ENCODE data around the gene RNF113B. TPM values are rescaled to one million over a fixed set of nuclear protein-coding genes. Genes with fewer than 3 reads are reported as not detected.

RNF113B gene
- polyA plus RNA-seq, 2 of the 4 experiments (the other 2 are of a cell fraction): not detected

DNA sequence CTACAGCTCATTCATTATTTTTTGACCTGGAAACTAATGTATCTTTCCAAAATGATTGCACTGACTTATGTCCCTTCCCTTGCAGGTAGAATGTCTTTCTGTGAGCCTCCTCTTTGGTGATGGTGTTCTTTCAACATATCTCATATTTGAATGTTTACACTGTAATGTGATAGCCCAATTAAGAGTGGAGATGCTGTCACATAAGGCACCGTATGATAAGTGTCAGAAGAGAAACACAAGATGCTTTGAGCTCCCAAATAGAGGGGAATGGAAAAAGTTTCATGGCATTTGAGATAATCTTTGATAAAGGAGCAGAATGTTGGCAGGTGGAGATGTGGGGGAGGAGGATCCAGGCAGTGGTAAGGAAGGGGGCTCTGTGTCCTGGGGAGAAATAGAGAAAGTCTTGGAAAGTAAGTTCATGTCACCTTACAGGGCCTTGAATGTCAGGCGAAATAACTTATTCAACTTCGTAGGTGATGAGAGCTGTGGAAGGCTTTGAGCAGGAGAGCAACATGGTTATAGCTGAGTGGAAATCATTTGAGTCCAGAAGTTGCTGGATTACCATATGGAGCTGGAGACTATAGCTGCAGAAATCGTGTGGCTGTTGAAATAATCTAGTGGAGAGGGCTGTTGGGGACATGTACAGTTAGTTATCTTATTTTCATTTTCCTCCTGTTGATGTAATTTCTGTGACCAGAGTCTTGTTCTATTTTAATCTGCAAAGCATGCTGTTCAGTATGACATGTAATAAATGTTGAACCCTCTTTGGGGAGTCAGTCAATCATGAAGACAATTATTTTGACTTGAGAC lies 10.3 kb upstream of the RNF113B start:
- POLR2A ChIA-PET: no interaction called here
- Histone ChIP-seq H3K4me3 (no peak overlapping the region), H3K4me1 (0 out of 3 replicates have a peak, but pooled peaks cover 4% of the 10 kb centered on the region), H3K4me2 (no peak overlapping the region), H3K9me3 (no peaks in the 10 kb centered on the region), H3K27ac (no peak overlapping the region)
- WGBS (ENCODE audit: missing lambda C conversion rate): 71% methylated on average over 4 of the region's 4 CpGs
- no peak for DNase-seq (ENCODE audit: low read depth in 1 of 2, low spot score in 1 of 2)
- CTCF ChIA-PET: no interaction called here
- FAIRE-seq: no peak
- TF ChIP-seq, protein P1, sequence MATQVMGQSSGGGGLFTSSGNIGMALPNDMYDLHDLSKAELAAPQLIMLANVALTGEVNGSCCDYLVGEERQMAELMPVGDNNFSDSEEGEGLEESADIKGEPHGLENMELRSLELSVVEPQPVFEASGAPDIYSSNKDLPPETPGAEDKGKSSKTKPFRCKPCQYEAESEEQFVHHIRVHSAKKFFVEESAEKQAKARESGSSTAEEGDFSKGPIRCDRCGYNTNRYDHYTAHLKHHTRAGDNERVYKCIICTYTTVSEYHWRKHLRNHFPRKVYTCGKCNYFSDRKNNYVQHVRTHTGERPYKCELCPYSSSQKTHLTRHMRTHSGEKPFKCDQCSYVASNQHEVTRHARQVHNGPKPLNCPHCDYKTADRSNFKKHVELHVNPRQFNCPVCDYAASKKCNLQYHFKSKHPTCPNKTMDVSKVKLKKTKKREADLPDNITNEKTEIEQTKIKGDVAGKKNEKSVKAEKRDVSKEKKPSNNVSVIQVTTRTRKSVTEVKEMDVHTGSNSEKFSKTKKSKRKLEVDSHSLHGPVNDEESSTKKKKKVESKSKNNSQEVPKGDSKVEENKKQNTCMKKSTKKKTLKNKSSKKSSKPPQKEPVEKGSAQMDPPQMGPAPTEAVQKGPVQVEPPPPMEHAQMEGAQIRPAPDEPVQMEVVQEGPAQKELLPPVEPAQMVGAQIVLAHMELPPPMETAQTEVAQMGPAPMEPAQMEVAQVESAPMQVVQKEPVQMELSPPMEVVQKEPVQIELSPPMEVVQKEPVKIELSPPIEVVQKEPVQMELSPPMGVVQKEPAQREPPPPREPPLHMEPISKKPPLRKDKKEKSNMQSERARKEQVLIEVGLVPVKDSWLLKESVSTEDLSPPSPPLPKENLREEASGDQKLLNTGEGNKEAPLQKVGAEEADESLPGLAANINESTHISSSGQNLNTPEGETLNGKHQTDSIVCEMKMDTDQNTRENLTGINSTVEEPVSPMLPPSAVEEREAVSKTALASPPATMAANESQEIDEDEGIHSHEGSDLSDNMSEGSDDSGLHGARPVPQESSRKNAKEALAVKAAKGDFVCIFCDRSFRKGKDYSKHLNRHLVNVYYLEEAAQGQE (IDR thresholded peaks at IDR 0.05): no peak
- TF ChIP-seq, protein P2, sequence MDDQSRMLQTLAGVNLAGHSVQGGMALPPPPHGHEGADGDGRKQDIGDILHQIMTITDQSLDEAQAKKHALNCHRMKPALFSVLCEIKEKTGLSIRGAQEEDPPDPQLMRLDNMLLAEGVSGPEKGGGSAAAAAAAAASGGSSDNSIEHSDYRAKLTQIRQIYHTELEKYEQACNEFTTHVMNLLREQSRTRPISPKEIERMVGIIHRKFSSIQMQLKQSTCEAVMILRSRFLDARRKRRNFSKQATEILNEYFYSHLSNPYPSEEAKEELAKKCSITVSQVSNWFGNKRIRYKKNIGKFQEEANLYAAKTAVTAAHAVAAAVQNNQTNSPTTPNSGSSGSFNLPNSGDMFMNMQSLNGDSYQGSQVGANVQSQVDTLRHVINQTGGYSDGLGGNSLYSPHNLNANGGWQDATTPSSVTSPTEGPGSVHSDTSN (IDR thresholded peaks at IDR 0.05): no peak
- TF ChIP-seq POLR2A (IDR thresholded peaks at IDR 0.05; ENCODE audit: low read length) (no peak), FOSL2 (IDR thresholded peaks at IDR 0.05) (no peak), FOSL2 (CRISPR knock-in tag; IDR thresholded peaks at IDR 0.05) (no peak), GATA3 (IDR thresholded peaks at IDR 0.05; ENCODE audit: borderline replicate concordance) (no peak), HDAC2 (IDR thresholded peaks at IDR 0.05) (no peak), EHMT2 (IDR thresholded peaks at IDR 0.05; ENCODE audit: low read depth) (no peak), ZFP36 (IDR thresholded peaks at IDR 0.05; ENCODE audit: borderline replicate concordance, partially characterized antibody) (no peak), RNF2 (IDR thresholded peaks at IDR 0.05; ENCODE audit: borderline replicate concordance, low read depth) (no peak), ZC3H11A (IDR thresholded peaks at IDR 0.05) (no peak), ZNF302 (CRISPR knock-in tag; IDR thresholded peaks at IDR 0.05) (no peak), KDM1A (IDR thresholded peaks at IDR 0.05; ENCODE audit: low read depth) (no peak), CHD2 (IDR thresholded peaks at IDR 0.05; ENCODE audit: low read length, partially characterized antibody) (no peak)
- TF ChIP-seq, protein P3, sequence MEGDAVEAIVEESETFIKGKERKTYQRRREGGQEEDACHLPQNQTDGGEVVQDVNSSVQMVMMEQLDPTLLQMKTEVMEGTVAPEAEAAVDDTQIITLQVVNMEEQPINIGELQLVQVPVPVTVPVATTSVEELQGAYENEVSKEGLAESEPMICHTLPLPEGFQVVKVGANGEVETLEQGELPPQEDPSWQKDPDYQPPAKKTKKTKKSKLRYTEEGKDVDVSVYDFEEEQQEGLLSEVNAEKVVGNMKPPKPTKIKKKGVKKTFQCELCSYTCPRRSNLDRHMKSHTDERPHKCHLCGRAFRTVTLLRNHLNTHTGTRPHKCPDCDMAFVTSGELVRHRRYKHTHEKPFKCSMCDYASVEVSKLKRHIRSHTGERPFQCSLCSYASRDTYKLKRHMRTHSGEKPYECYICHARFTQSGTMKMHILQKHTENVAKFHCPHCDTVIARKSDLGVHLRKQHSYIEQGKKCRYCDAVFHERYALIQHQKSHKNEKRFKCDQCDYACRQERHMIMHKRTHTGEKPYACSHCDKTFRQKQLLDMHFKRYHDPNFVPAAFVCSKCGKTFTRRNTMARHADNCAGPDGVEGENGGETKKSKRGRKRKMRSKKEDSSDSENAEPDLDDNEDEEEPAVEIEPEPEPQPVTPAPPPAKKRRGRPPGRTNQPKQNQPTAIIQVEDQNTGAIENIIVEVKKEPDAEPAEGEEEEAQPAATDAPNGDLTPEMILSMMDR (IDR thresholded peaks at IDR 0.05): no peak
- TF ChIP-seq, protein P4, sequence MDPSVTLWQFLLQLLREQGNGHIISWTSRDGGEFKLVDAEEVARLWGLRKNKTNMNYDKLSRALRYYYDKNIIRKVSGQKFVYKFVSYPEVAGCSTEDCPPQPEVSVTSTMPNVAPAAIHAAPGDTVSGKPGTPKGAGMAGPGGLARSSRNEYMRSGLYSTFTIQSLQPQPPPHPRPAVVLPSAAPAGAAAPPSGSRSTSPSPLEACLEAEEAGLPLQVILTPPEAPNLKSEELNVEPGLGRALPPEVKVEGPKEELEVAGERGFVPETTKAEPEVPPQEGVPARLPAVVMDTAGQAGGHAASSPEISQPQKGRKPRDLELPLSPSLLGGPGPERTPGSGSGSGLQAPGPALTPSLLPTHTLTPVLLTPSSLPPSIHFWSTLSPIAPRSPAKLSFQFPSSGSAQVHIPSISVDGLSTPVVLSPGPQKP (IDR thresholded peaks at IDR 0.05; ENCODE audit: low read depth, low read length): no peak
- TF ChIP-seq, protein P5, sequence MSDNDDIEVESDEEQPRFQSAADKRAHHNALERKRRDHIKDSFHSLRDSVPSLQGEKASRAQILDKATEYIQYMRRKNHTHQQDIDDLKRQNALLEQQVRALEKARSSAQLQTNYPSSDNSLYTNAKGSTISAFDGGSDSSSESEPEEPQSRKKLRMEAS (IDR thresholded peaks at IDR 0.05): no peak
- no peak for ATAC-seq

DNA sequence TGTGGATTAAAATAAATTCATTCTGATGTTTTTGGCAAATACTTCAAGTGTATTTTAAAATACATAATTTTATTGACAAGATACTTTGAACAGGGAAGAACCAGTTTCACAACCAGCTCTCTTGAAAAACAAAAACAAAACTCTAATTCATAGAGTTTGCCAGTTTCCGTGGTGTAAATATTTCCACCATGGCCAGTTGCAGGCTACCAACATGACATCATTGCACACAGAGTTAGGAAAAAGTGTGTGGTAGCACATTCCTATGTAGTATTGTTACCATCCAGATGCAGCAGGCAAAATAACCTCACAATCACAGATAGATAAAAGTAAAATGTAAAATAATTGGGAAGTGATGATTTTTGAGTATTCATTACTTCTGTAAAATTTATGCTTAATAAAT lies 7.7 kb upstream of the RNF113B start:
- 84% methylated on average over 1 of the region's 1 CpG for WGBS (ENCODE audit: missing lambda C conversion rate)
- Histone ChIP-seq H3K4me3 (no peak overlapping the region), H3K27ac (no peak overlapping the region), H3K9me3 (no peaks in the 10 kb centered on the region), H3K4me1 (0 out of 3 replicates have a peak, but pooled peaks cover 2% of the 10 kb centered on the region), H3K4me2 (no peak overlapping the region)
- FAIRE-seq: no peak
- no peak for ATAC-seq
- no peak for DNase-seq (ENCODE audit: low read depth in 1 of 2, low spot score in 1 of 2)
- ChIA-PET CTCF (interaction anchor here (1.0 kb wide), 1 partner anchor 15 kb away, joined by 3 read pairs; no protein-coding TSS in a partner anchor), POLR2A (no interaction called here)
- no peak for TF ChIP-seq KDM5A (IDR thresholded peaks at IDR 0.05)
- TF ChIP-seq, protein P1 (IDR thresholded peaks at IDR 0.05): no peak
- no peak for TF ChIP-seq KDM1A (IDR thresholded peaks at IDR 0.05; ENCODE audit: low read depth)
- no peak for TF ChIP-seq RNF2 (IDR thresholded peaks at IDR 0.05; ENCODE audit: borderline replicate concordance, low read depth)
- TF ChIP-seq TP53 (CRISPR knock-in tag; IDR thresholded peaks at IDR 0.05): no peak
- no peak for TF ChIP-seq PHF8 (IDR thresholded peaks at IDR 0.05; ENCODE audit: borderline replicate concordance, low read depth)
- TF ChIP-seq EHF (CRISPR knock-in tag; IDR thresholded peaks at IDR 0.05): no peak
- TF ChIP-seq RAD21 (conservative IDR thresholded peaks at IDR 0.05 in 1 of 2, IDR thresholded peaks at IDR 0.05 in 1 of 2): no peak
- no peak for TF ChIP-seq EP300 (IDR thresholded peaks at IDR 0.05)
- no peak for TF ChIP-seq ZNF302 (CRISPR knock-in tag; IDR thresholded peaks at IDR 0.05)
- TF ChIP-seq HOXB5 (CRISPR knock-in tag; IDR thresholded peaks at IDR 0.05): no peak
- no peak for TF ChIP-seq ESRRA (IDR thresholded peaks at IDR 0.05; ENCODE audit: borderline replicate concordance, low read length)
